Measurements from ENCODE around the gene CUX1. TPM values are rescaled to one million over a fixed set of nuclear protein-coding genes. Genes with fewer than 3 reads are reported as not detected.

The CUX1 gene
- total and polyA plus RNA-seq, 2 donors (not counting 1 experiment from before 2014, with no cell fraction given) = 22.7 to 38.1 TPM

DNA sequence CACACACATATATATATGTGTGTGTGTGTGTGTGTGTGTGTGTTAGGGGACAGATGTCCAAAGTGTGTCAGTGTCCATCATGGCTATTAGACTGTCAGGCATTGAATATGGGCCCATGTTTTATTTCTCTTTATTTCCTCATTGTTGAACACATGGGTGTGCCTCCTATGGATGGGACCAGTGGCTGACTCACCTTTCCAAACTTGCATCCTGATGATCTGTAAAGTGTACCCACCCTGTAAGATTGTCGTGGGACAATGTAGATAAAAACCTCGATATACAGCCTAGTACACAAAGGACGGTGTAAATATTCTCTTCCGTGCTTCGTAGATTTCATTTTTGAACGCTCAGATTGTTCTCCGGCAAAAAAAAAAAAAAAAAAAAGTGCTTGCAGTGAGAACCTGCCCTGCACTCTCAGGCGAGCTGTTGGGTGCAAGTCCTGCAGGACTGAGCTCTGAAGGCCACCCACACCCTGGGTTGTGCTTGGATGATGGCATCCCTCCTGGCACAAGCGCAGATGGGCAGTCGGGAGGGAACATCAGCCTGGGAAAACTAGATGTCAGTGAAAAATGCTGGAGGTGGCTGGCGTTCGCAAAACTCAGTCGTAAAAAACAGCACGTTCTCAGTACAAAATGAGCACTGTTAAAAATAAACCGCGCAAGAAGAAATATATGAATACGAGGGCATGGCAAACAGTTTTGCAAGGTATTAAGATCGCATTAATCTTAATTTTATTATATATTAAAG is 166.9 kb downstream of the CUX1 start:
- no peak overlapping the region for H3K4me2 ChIP-seq (ENCODE audit: extremely low read depth, insufficient read depth, low read length)
- no peak overlapping the region for H3K9ac ChIP-seq (ENCODE audit: insufficient read depth, low read length)
- TF ChIP-seq EZH2 (IDR thresholded peaks at IDR 0.05; ENCODE audit: low read length, missing control alignments) (no peak), CTCF (conservative IDR thresholded peaks at IDR 0.05 in 1 of 2, IDR thresholded peaks at IDR 0.05 in 1 of 2; ENCODE audit: low read depth in 1 of 2, low read length in 2 of 2) (no peak)
- no peak overlapping the region for H3K4me3 ChIP-seq (replicated peaks in 1 of 4; ENCODE audit: control extremely low read depth in 1 of 4, insufficient read depth in 1 of 4, low read depth in 3 of 4, low read length in 4 of 4)
- H3K9me3 ChIP-seq (ENCODE audit: control insufficient read depth, insufficient read depth, low read depth, low read length) = no peaks in the 10 kb centered on the region
- no peak overlapping the region for H3K27ac ChIP-seq (ENCODE audit: insufficient read depth, low read length)
- no peaks in the 10 kb centered on the region for H4K20me1 ChIP-seq (ENCODE audit: control insufficient read depth, extremely low read depth, insufficient read depth, low read length)
- H3K79me2 ChIP-seq (ENCODE audit: control insufficient read depth, insufficient read depth, low read length) = no peaks in the 10 kb centered on the region
- no peaks in the 10 kb centered on the region for H3K27me3 ChIP-seq (ENCODE audit: control insufficient read depth, insufficient read depth, low read length)
- H3K4me1 ChIP-seq (ENCODE audit: control insufficient read depth, extremely low read depth, insufficient read depth, low read length) = no peaks in the 10 kb centered on the region
- no peak for DNase-seq (ENCODE audit: low read depth in 2 of 2)
- no peak overlapping the region for H2AFZ ChIP-seq (ENCODE audit: low read length)
- H3K36me3 ChIP-seq (ENCODE audit: control insufficient read depth, insufficient read depth, low read length) = no peaks in the 10 kb centered on the region

- no peaks in the 10 kb centered on the region for H3K4me1 ChIP-seq (ENCODE audit: control insufficient read depth, extremely low read depth, insufficient read depth, low read length)
- no peaks in the 10 kb centered on the region for H3K36me3 ChIP-seq (ENCODE audit: control insufficient read depth, insufficient read depth, low read length)
- no peak overlapping the region for H3K4me2 ChIP-seq (ENCODE audit: extremely low read depth, insufficient read depth, low read length)
- H4K20me1 ChIP-seq (ENCODE audit: control insufficient read depth, extremely low read depth, insufficient read depth, low read length) = no peaks in the 10 kb centered on the region
- H3K4me3 ChIP-seq (replicated peaks in 1 of 4; ENCODE audit: control extremely low read depth in 1 of 4, insufficient read depth in 1 of 4, low read depth in 3 of 4, low read length in 4 of 4) = no peak overlapping the region
- no peak overlapping the region for H2AFZ ChIP-seq (ENCODE audit: low read length)
- H3K79me2 ChIP-seq (ENCODE audit: control insufficient read depth, insufficient read depth, low read length) = no peaks in the 10 kb centered on the region
- no peak for DNase-seq (ENCODE audit: low read depth in 2 of 2)
- H3K27ac ChIP-seq (ENCODE audit: insufficient read depth, low read length) = no peak overlapping the region
- H3K9ac ChIP-seq (ENCODE audit: insufficient read depth, low read length) = no peak overlapping the region
- no peaks in the 10 kb centered on the region for H3K9me3 ChIP-seq (ENCODE audit: control insufficient read depth, insufficient read depth, low read depth, low read length)
- TF ChIP-seq CTCF (conservative IDR thresholded peaks at IDR 0.05 in 1 of 2, IDR thresholded peaks at IDR 0.05 in 1 of 2; ENCODE audit: low read depth in 1 of 2, low read length in 2 of 2) (no peak), EZH2 (IDR thresholded peaks at IDR 0.05; ENCODE audit: low read length, missing control alignments) (no peak)
- no peaks in the 10 kb centered on the region for H3K27me3 ChIP-seq (ENCODE audit: control insufficient read depth, insufficient read depth, low read length)
Observed at GRCh38 chr7:101985057-101985902, 167.9 kb downstream of the CUX1 start.

All from fibroblast of lung (primary cell).